Gastroesophageal sphincter (tissue), 3 donors: Measurements from ENCODE around the gene SPDYE1.
"Not testable (repeated sequence)": the region's sequence is repeated elsewhere in the genome, so short reads cannot be mapped to it uniquely, and the experiment has no call there.

Experiments used
- POLR2AphosphoS5 ChIP-seq: sonication (generic); formaldehyde crosslinking; IDR thresholded peaks from one replicate; pipeline ENCODE4 v1.6.1; 2017; ENCODE audit warnings: antibody characterized with exemption
- TF ChIP-seq, protein P1 (sequence below), 4 experiments: fragments of 200-600 bp in 2 of 4; fragments of 450-650 bp in 2 of 4; sonication (generic) in 1 of 4; IDR thresholded peaks; one replicate each; pipeline ENCODE4 v1.5.1; 2017 to 2019; ENCODE audit warnings: antibody characterized with exemption in 4 of 4, mild to moderate bottlenecking in 2 of 4, moderate library complexity in 2 of 4

DNA sequence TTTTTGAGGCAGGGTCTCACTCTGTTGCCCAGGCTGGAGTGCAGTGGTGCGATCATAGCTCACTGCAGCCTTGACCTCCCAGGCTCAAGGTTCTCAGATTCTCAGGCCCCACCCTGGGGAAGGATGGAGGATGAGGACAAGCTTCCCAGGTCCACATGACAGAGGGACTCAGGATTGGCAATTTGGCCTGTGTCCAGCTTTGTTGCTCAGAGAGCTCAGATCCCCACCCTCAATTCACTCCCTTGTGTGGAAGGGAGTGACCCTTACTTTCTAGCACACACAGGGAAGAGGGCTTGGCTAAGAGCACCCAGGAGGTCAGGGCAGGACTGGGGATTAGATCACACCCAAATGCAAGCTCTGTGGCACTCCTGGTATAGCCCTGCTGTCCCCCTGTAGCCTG lies 6.9 kb upstream of the SPDYE1 start:
- TF ChIP-seq POLR2AphosphoS5: not testable (repeated sequence)
- TF ChIP-seq, protein P1, sequence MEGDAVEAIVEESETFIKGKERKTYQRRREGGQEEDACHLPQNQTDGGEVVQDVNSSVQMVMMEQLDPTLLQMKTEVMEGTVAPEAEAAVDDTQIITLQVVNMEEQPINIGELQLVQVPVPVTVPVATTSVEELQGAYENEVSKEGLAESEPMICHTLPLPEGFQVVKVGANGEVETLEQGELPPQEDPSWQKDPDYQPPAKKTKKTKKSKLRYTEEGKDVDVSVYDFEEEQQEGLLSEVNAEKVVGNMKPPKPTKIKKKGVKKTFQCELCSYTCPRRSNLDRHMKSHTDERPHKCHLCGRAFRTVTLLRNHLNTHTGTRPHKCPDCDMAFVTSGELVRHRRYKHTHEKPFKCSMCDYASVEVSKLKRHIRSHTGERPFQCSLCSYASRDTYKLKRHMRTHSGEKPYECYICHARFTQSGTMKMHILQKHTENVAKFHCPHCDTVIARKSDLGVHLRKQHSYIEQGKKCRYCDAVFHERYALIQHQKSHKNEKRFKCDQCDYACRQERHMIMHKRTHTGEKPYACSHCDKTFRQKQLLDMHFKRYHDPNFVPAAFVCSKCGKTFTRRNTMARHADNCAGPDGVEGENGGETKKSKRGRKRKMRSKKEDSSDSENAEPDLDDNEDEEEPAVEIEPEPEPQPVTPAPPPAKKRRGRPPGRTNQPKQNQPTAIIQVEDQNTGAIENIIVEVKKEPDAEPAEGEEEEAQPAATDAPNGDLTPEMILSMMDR (IDR thresholded peaks at IDR 0.05): not testable (repeated sequence)
